HCT116 (cell line): ENCODE data around the gene EFR3B. TPM values are rescaled to one million over a fixed set of nuclear protein-coding genes. Genes with fewer than 3 reads are reported as not detected.

Experiments
- ATAC-seq: fragments of 200-7000 bp; cut with Tn5 transposase; 2 replicates; pipeline ENCODE4 v1.9.1; 2020; ENCODE audit warnings: mild to moderate bottlenecking, moderate library complexity
- BruUV-seq: library from RNA; stranded (reverse); fragments of 400-500 nt; replicated peaks from 2 replicates; lab custom pipeline; 2021; lab: Mats Ljungman, UMichigan
- CTCF ChIA-PET: fragments of 300-600 bp; sonication (Branson Sonifier 250); formaldehyde crosslinking; loops from one replicate; lab custom pipeline; 2021; ENCODE audit warnings: antibody characterized with exemption; lab: Charles Lee
- POLR2A ChIA-PET: fragments of 300-600, 350-600 bp; sonication (Branson Sonifier 250); formaldehyde crosslinking; loops from one replicate; lab custom pipeline; 2021; ENCODE audit warnings: antibody characterized with exemption; lab: Charles Lee
- RAD21 ChIA-PET, 2 experiments: fragments of 300-600 bp; sonication (Branson Sonifier 250); formaldehyde crosslinking; loops; one replicate each; lab custom pipeline; 2023; ENCODE audit warnings: low total read pairs in 2 of 2; ENCODE audit not compliant: uncharacterized antibody in 2 of 2, unreplicated experiment in 2 of 2, low non-redundant PET in 1 of 2; lab: Charles Lee
- DNase-seq: peaks from one replicate; pipeline ENCODE4 v3.0.0-alpha.2; 2010; ENCODE audit warnings: low read depth, low spot score
- H2AFZ ChIP-seq: fragments of 200-600 bp; shearing (Covaris generic), sonication (generic); 2 replicates; pipeline ENCODE4 v1.6.1; 2017; ENCODE audit warnings: low read depth, mixed run types, mixed read lengths, antibody characterized with exemption, low read length; ENCODE audit not compliant: poor library complexity, severe bottlenecking
- H3K27ac ChIP-seq: 2 replicates; pipeline ENCODE4 v1.5.1; 2012; ENCODE audit warnings: low read depth, low read length
- H3K27me3 ChIP-seq: fragments of 200-600 bp; sonication (generic); 2 replicates; pipeline ENCODE4 v1.6.1; 2016; ENCODE audit warnings: mixed run types, low read length, mixed read lengths; ENCODE audit not compliant: insufficient read depth
- H3K36me3 ChIP-seq, 2 experiments: fragments of 200-500 bp in 1 of 2; fragments of 200-600 bp in 1 of 2; sonication (Bioruptor generic) in 1 of 2; sonication (generic) in 1 of 2; 2 replicates each; pipeline versions ENCODE4 v1.5.1 to v1.6.1; 2014 to 2016; ENCODE audit warnings: low read length in 2 of 2, inconsistent platforms in 1 of 2, mixed read lengths in 1 of 2, mixed run types in 1 of 2; ENCODE audit not compliant: insufficient read depth in 2 of 2, control insufficient read depth in 1 of 2
- H3K4me1 ChIP-seq, 2 experiments: fragments of 200-600 bp in 1 of 2; sonication (generic) in 1 of 2; 2 replicates each; pipeline versions ENCODE4 v1.5.1 to v1.6.1; 2012 to 2017; ENCODE audit warnings: low read length in 2 of 2, inconsistent platforms in 1 of 2, mild to moderate bottlenecking in 1 of 2, mixed read lengths in 1 of 2, mixed run types in 1 of 2, moderate library complexity in 1 of 2; ENCODE audit not compliant: insufficient read depth in 2 of 2, control insufficient read depth in 1 of 2
- H3K4me2 ChIP-seq: fragments of 200-600 bp; sonication (generic); 2 replicates; pipeline ENCODE4 v1.6.1; 2017; ENCODE audit warnings: mixed run types, low read length, mixed read lengths
- H3K4me3 ChIP-seq, 2 experiments: fragments of 200-600 bp in 1 of 2; sonication (generic) in 1 of 2; replicated peaks in 1 of 2; 2 replicates each; pipeline ENCODE4 v1.5.1; 2011 to 2016; ENCODE audit warnings: low read length in 2 of 2, control low read depth in 1 of 2, low read depth in 1 of 2, mild to moderate bottlenecking in 1 of 2, mixed read lengths in 1 of 2, mixed run types in 1 of 2
- H3K79me2 ChIP-seq: fragments of 200-600 bp; sonication (generic); 2 replicates; pipeline ENCODE4 v1.6.1; 2017; ENCODE audit warnings: mild to moderate bottlenecking, mixed run types, low read length, moderate library complexity, mixed read lengths; ENCODE audit not compliant: insufficient read depth
- H3K9ac ChIP-seq: fragments of 200-600 bp; sonication (generic); 2 replicates; pipeline ENCODE4 v1.6.1; 2016; ENCODE audit warnings: low read length, mixed read lengths
- H3K9me2 ChIP-seq: fragments of 200-600 bp; sonication (generic), shearing (Covaris generic); 2 replicates; pipeline ENCODE4 v1.6.1; 2017; ENCODE audit warnings: mixed run types, mild to moderate bottlenecking, moderate library complexity; ENCODE audit not compliant: insufficient read depth
- H3K9me3 ChIP-seq, 2 experiments: fragments of 200-500 bp in 1 of 2; fragments of 200-600 bp in 1 of 2; sonication (Bioruptor generic) in 1 of 2; sonication (generic) in 1 of 2; 2 replicates each; pipeline ENCODE4 v1.6.1; 2014 to 2017; ENCODE audit warnings: low read length in 2 of 2, mixed read lengths in 2 of 2, inconsistent platforms in 1 of 2, low read depth in 1 of 2, mild to moderate bottlenecking in 1 of 2, mixed run types in 1 of 2, moderate library complexity in 1 of 2; ENCODE audit not compliant: control insufficient read depth in 1 of 2, insufficient read depth in 1 of 2
- H4K20me1 ChIP-seq: fragments of 200-600 bp; sonication (generic), shearing (Covaris generic); 2 replicates; pipeline ENCODE4 v1.6.1; 2017; ENCODE audit warnings: mixed run types, mild to moderate bottlenecking, moderate library complexity; ENCODE audit not compliant: insufficient read depth
- CBX3 ChIP-seq: IDR thresholded peaks from 2 replicates; pipeline ENCODE4 v1.6.1; 2012; ENCODE audit warnings: low read depth
- CTCF ChIP-seq, 3 experiments: fragments of 200-600 bp in 1 of 3; sonication (generic) in 1 of 3; IDR thresholded peaks in 2 of 3; conservative IDR thresholded peaks in 1 of 3; 2 replicates each; pipeline ENCODE4 v1.5.1; 2012 to 2017; ENCODE audit warnings: low read depth in 2 of 3, low read length in 2 of 3, antibody characterized with exemption in 1 of 3, borderline replicate concordance in 1 of 3, control low read depth in 1 of 3, mild to moderate bottlenecking in 1 of 3, mixed read lengths in 1 of 3, mixed run types in 1 of 3, moderate library complexity in 1 of 3; ENCODE audit not compliant: insufficient read depth in 1 of 3
- JUND ChIP-seq: IDR thresholded peaks from 2 replicates; pipeline ENCODE4 v1.6.1; 2012
- POLR2A ChIP-seq: IDR thresholded peaks from 2 replicates; pipeline ENCODE4 v1.7.0; 2011; ENCODE audit warnings: borderline replicate concordance; ENCODE audit not compliant: insufficient read depth, insufficient read length; ENCODE audit errors: extremely low read depth
- REST ChIP-seq: IDR thresholded peaks from 2 replicates; pipeline ENCODE4 v1.6.1; 2012; ENCODE audit warnings: low read depth
- TCF7L2 ChIP-seq: IDR thresholded peaks from 2 replicates; pipeline ENCODE4 v1.7.0; 2011; ENCODE audit warnings: borderline replicate concordance, inconsistent platforms; ENCODE audit not compliant: insufficient read depth, insufficient read length; ENCODE audit errors: extremely low read depth
- ZBTB33 ChIP-seq: IDR thresholded peaks from 2 replicates; pipeline ENCODE4 v1.6.1; 2011; ENCODE audit warnings: mild to moderate bottlenecking, low read length, moderate library complexity; ENCODE audit not compliant: insufficient replicate concordance; ENCODE audit errors: extremely low read depth
- intact Hi-C: fragments of 100-400 bp; cut with micrococcal nuclease; formaldehyde crosslinking; loops from 2 replicates; pipeline ENCODE4 v1.10.0; 2022
- total RNA-seq: library from RNA; stranded (reverse); gene quantifications from one replicate; pipeline ENCODE4 v1.2.1, GENCODE V29; 2021; ENCODE audit not compliant: unreplicated experiment

EFR3B gene
- total RNA-seq, 1 experiment from 2014 or later: 0.96 TPM

- H3K4me3 ChIP-seq: no peak overlapping the region
- intact Hi-C loops: no loop called here
- ATAC-seq: no peak
- H3K79me2 ChIP-seq: no peaks in the 10 kb centered on the region
- no peak overlapping the region for H3K4me2 ChIP-seq
- DNase-seq: no peak
- no peak overlapping the region for H2AFZ ChIP-seq
- no peaks in the 10 kb centered on the region for H3K36me3 ChIP-seq
- TF ChIP-seq REST: no peak
- TF ChIP-seq TCF7L2: no peak
- TF ChIP-seq CTCF (IDR thresholded peaks at IDR 0.05 in 2 of 3, conservative IDR thresholded peaks at IDR 0.05 in 1 of 3; ENCODE audit: borderline replicate concordance in 1 of 3, insufficient read depth in 1 of 3, low read depth in 2 of 3, low read length in 2 of 3): no peak
- no peak for TF ChIP-seq CBX3
- TF ChIP-seq JUND: no peak
- no peak for TF ChIP-seq POLR2A
- no peak for TF ChIP-seq ZBTB33
- no peaks in the 10 kb centered on the region for H4K20me1 ChIP-seq
- BruUV-seq: no TSS peak
- H3K4me1 ChIP-seq: peaks cover 0 to 9% of the 10 kb centered on the region in 2 experiments; a peak in 1 of 4 replicates
- no peaks in the 10 kb centered on the region for H3K9me3 ChIP-seq
- CTCF ChIA-PET: interaction anchor here (1.4 kb wide), 1 partner anchor 55 kb away, joined by 4 read pairs; no protein-coding TSS in a partner anchor
- H3K9ac ChIP-seq: no peak overlapping the region
- RAD21 ChIA-PET: no interaction called here
- no peak overlapping the region for H3K27ac ChIP-seq
- no peaks in the 10 kb centered on the region for H3K27me3 ChIP-seq
- no peaks in the 10 kb centered on the region for H3K9me2 ChIP-seq
- POLR2A ChIA-PET: no interaction called here
Measured at GRCh38 chr2:25030702-25031101, 11.2 kb upstream of the EFR3B start.
